Activated CD4-positive, alpha-beta T cell treated with anti-CD3 and anti-CD28 coated beads for 36 hours (primary cell): ENCODE results near the gene NHLRC4. TPM values are rescaled to one million over a fixed set of nuclear protein-coding genes. Genes with fewer than 3 reads are reported as not detected.

ENCODE experiments used
- microRNA-seq: library from miRNA; unstranded; fragments of <30 nt; microRNA quantifications from one replicate; pipeline ENCODE4 v1.2.0, GENCODE V29; 2021; ENCODE audit warnings: borderline replicate concordance
- total RNA-seq, 2 experiments: library from RNA; stranded (reverse); gene quantifications; one replicate each; pipeline ENCODE4 v1.2.3, GENCODE V29; 2021

NHLRC4 gene
- total RNA-seq, 2 experiments from 2014 or later = 0.19 to 0.87 TPM

Small RNA genes lying within 50 kb of the gene (microRNA-seq; reads per million reads assigned to microRNA genes)
- gene MIR3176 (12.3 reads per million, percentile 35 among the genes with 10 or more reads in this experiment), gene MIR5587 (not detected)

Other genes with a start within 250 kb of the NHLRC4 start
- 10 to 100 TPM; 20.0 to 23.8 TPM for gene AXIN1, start 214.3 kb upstream of the NHLRC4 start, total RNA-seq
- 10 to 100 TPM; 90.2 to 94.4 TPM for gene MRPL28, start 196.5 kb upstream of the NHLRC4 start, total RNA-seq
- 10 to 100 TPM; 22.9 to 40.8 TPM for gene PGAP6, start 185.0 kb upstream of the NHLRC4 start, total RNA-seq
- gene NME4, start 169.8 kb upstream of the NHLRC4 start, total RNA-seq = 10 to 100 TPM; 55.9 to 72.1 TPM
- gene DECR2, start 165.1 kb upstream of the NHLRC4 start, total RNA-seq = 10 to 100 TPM; 11.5 to 13.0 TPM
- 10 to 100 TPM; 14.2 to 17.0 TPM for gene RAB11FIP3, start 141.4 kb upstream of the NHLRC4 start, total RNA-seq
- 10 to 100 TPM; 64.7 to 69.7 TPM for gene CAPN15, start 39.3 kb upstream of the NHLRC4 start, total RNA-seq
- gene PRR35, start 6.6 kb upstream of the NHLRC4 start, total RNA-seq = not detected
- gene PIGQ, start 3.0 kb downstream of the NHLRC4 start, total RNA-seq = 10 to 100 TPM; 24.2 to 24.7 TPM
- 1 to 10 TPM; 8.9 to 9.6 TPM for gene RAB40C, start 23.1 kb downstream of the NHLRC4 start, total RNA-seq
- 1 to 10 TPM in 1 of 2 experiments, under 1 TPM in 1; 0.74 to 1.1 TPM for gene WFIKKN1, start 64.0 kb downstream of the NHLRC4 start, total RNA-seq
- 100 to 1,000 TPM; 116 to 127 TPM for gene METTL26, start 69.3 kb downstream of the NHLRC4 start, total RNA-seq
- gene MCRIP2, start 74.8 kb downstream of the NHLRC4 start, total RNA-seq = 10 to 100 TPM; 28.5 to 44.0 TPM
- gene WDR90, start 82.4 kb downstream of the NHLRC4 start, total RNA-seq = 10 to 100 TPM; 43.6 to 55.9 TPM
- 100 to 1,000 TPM; 123 to 130 TPM for gene RHOT2, start 101.1 kb downstream of the NHLRC4 start, total RNA-seq
- gene RHBDL1, start 108.7 kb downstream of the NHLRC4 start, total RNA-seq = under 1 TPM; 0.40 to 0.59 TPM
- 10 to 100 TPM; 61.1 to 67.0 TPM for gene STUB1, start 113.4 kb downstream of the NHLRC4 start, total RNA-seq
- 10 to 100 TPM; 26.1 to 31.4 TPM for gene JMJD8, start 117.3 kb downstream of the NHLRC4 start, total RNA-seq
- gene WDR24, start 123.4 kb downstream of the NHLRC4 start, total RNA-seq = 10 to 100 TPM; 18.4 to 23.1 TPM
- gene FBXL16, start 138.8 kb downstream of the NHLRC4 start, total RNA-seq = 1 to 10 TPM; 6.1 to 6.8 TPM
- gene METRN, start 148.1 kb downstream of the NHLRC4 start, total RNA-seq = 10 to 100 TPM; 11.1 to 13.3 TPM
- gene ANTKMT, start 154.1 kb downstream of the NHLRC4 start, total RNA-seq = 10 to 100 TPM; 13.3 to 27.0 TPM
- 1 to 10 TPM; 1.8 to 2.4 TPM for gene CCDC78, start 159.4 kb downstream of the NHLRC4 start, total RNA-seq
- gene HAGHL, start 160.1 kb downstream of the NHLRC4 start, total RNA-seq = 10 to 100 TPM; 10.0 to 11.7 TPM
- 10 to 100 TPM; 28.3 to 31.9 TPM for gene CIAO3, start 174.0 kb downstream of the NHLRC4 start, total RNA-seq
- gene MSLN, start 193.7 kb downstream of the NHLRC4 start, total RNA-seq = not detected
- gene RPUSD1, start 221.4 kb downstream of the NHLRC4 start, total RNA-seq = 10 to 100 TPM; 16.3 to 17.5 TPM
- gene CHTF18, start 221.6 kb downstream of the NHLRC4 start, total RNA-seq = 100 to 1,000 TPM in 1 of 2 experiments, 10 to 100 TPM in 1; 82.2 to 105 TPM
- gene GNG13, start 233.7 kb downstream of the NHLRC4 start, total RNA-seq = not detected